HG03571 (cell line): ENCODE measurements around the gene HRH3.

Source experiments
- ATAC-seq: cut with Tn5 transposase; IDR thresholded peaks from one replicate; pipeline ENCODE4 v1.9.1; 2021; ENCODE audit not compliant: unreplicated experiment

Gene HRH3

GRCh38 chr20:62244644-62245108 lies 24.6 kb upstream of the HRH3 start:
- no peak for ATAC-seq

DNA sequence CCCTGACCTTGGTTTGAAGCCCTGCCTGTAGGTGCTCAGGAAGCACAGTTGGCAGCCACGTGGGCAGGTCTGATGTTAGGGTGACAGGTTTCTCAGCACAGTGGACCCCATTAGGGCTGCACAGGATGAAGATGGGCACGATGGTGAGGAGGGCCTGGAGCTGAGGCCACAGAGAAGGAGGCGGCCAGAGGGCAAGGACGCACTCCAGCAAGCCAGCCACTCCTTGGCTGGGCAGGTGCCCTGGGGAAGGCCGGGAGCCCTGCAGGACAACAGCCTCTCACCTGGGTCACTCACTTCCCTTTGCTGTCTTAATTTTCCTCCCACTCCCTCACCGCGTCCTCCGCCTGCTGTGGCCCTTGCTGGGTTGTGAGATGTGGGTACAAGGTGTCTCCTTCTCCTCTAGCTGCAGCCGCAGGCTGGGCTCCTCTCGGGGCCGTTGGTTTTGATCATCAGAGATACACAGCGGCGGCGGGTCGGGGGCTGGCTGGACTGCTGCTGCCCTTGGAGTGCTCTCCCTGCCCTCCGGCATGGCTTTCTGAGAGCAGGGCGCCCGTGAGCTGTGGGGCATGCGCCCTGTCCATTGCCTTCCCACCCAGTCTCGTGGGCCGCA lies 23.9 kb upstream of the HRH3 start:
- no peak for ATAC-seq

DNA sequence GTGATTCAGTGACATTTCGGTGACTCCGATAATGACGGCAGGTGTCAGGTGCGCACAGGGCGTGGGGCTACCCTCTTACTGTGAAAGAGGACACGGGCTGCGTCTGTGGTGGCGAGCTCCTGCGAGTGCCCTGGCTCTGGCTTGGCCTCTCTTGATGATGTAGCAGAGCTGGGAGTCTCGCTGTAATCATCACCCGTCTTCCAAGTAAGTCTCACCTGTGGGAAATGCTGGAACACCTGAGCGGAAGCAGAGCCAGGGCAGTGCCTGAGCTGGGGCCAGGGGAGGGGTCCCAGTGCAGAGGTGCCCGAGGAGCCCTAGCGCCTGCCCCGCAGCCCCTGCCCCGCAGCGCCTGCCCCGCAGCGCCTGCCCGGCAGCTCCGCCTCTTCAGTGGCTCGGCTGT lies 23.0 kb upstream of the HRH3 start:
- ATAC-seq = no peak

DNA sequence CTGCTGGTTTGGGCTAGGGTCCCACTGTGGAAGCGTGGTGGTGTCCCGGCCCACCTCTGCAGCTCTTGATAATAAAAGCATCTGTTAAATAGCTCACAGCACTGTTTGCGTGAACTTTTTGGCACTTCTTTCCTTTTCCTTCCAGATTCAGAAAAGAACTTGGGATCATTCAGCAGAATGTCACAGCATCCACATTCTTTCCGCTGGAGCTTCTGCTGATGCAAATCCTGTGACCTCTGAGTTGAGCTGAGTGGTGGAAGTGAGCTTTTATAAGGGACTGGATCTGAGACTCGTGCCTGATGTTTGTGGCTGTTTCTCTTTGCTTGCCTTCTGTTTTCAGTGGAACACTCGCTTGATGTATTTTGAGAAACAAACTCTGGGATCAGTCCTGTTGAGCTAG lies 22.1 kb upstream of the HRH3 start:
- ATAC-seq = no peak

DNA sequence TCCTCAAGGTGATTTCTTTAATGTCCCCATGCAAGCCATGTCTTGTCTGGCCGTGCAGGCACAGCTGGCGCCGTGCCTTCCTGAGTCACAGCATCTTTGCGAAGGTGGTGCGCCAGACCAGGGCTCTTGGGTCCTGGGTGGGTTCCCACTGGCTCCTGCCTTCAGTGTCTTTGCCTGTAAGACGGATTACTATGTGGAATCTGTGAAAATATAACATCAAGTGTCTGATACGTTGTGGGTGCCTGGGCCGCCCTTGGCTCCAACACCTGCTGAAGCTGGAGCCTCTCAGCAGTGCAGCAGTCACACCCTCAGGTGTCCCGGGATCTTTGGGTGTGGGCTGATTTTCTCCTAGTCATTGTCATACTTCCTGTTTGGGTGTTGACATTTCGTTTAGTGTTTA lies 21.4 kb upstream of the HRH3 start:
- no peak for ATAC-seq

- ATAC-seq = no peak
Observed at GRCh38 chr20:62240020-62240685, 20.1 kb upstream of the HRH3 start.

DNA sequence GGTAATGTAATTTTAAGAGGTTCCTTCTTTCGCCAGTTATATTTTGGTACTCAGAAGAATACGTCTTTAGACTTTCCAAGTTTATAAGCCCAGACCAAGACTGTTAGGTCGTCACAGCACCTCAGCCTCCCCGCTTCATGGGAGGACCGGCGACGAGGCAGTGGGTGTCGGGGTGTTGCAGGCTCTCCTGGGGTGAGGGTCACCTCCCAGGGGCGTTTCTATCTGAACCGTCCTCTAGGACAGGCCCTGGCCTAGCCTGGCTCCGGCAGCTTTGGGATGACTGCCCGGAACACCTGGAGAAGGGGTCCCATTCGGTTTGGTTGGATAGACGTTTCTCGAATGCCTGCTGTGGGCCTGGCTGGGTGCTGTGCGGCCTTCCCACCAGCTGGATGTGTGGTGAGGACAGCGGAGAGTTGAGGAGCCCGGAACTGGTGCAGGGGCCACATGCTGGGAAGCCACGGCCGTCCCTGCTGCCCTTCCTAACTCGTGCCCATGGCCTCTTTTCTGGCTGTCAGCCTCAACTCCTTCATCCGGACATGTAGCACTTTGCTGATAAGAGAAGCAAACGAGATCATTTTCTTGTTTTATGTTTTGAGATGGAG lies 19.3 kb upstream of the HRH3 start:
- ATAC-seq = no peak

DNA sequence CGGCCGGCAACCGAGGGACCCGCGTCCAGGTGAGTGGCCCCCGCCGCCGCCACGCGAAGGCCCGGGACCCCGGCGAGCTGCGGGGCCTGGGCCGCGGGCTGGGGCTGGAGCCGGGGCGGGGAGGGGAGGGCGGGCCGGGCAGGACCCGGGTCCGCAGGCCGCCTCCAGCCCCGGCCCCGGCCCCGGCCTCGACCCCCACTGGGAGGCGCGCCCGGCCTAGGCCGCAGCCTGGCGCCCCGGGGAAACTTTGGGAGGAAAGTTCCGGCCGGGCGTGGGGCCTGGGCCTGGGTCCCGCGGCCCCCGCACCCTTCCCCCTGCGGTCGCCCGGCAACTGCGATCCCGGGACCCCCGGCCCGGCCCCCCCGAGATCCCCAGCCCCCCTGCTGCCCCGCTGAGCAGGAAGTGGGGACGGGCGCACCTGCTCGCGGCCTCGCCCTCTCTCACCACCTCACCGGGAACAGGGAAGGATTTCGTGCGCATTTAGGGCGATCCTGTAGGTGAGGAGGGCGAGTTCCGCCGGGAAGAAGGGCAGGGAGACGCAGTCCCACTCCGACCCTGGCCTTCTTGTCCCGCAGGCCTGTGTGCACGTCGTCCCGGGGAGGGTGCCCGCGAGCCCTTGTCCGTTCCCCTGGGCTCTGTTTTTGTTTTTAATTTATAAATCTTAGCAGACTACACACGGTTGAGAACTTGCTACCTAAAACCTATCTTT lies 18.6 kb upstream of the HRH3 start:
- peak; percentile 2 for ATAC-seq

- ATAC-seq = peak; percentile 99
Observed at GRCh38 chr20:62237801-62238568, 17.9 kb upstream of the HRH3 start, which contains the start of gene OSBPL2. TSS of gene OSBPL2 (plus strand) at chr20:62238521. CDS start at chr20:62256185, 17,664 bp downstream.

- ATAC-seq = no peak
Observed at GRCh38 chr20:62237514-62237800, 17.4 kb upstream of the HRH3 start.

- ATAC-seq = no peak
Observed at GRCh38 chr20:62236766-62237513, 16.9 kb upstream of the HRH3 start.

DNA sequence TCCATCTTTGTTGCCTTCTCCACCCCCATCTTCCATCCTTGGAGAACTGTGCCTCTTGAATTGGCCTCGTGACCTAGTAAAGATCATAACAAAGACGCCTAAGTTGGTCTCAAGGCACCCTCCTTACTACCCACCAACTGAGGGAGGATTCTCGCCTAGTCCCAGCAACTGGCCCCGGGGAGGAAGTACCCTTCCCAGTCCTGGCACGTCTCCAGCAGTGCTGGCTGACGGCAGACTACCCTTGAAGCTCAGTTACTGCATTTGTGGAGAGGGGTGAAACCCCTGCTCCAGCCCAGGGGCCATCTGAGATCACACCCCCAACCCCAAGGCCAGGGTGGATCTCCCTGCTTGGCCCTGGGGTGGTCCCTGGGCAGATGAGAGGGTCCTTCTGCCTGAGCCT lies 16.1 kb upstream of the HRH3 start:
- ATAC-seq = no peak

GRCh38 chr20:62235777-62236157 lies 15.7 kb upstream of the HRH3 start:
- no peak for ATAC-seq

DNA sequence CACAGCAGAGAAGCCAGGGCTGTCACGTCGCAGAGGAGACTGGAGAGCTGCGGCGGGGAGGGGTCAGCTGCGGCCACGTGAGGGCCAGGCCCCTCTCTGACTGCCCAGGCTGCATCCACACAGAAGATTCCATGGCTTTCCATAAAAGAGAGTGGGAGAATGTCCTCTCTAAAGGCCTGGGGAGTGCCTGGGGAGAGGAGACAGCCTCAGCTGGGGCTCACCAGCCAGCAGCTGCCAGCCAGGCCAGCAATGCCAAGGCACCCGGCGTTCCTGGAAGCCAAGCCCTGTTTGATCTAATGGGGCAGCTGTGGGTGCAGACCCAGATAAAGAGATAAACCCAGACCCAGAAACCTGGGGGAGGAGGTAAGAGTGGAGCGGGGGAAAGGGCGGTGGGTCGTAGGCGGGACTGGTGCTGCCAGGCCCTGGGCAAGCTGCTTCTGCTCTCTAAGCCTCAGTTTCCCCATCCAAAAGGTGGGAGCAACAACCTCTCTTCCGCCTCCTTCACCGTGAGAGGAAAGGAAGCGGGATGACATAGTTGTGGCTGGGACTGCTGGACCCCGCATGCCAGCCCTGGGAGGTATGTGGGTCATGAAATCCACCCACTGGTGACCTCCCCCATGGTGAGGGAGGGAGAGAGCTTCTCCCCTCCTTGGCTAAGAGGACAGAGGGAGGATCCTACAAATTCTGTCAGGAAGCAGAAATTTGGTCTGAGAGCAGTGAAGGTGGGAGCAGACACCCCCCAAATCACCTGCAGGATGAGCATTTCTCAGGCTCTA lies 15.1 kb upstream of the HRH3 start:
- ATAC-seq = no peak

- no peak for ATAC-seq
Observed at GRCh38 chr20:62234339-62234738, 14.3 kb upstream of the HRH3 start.

DNA sequence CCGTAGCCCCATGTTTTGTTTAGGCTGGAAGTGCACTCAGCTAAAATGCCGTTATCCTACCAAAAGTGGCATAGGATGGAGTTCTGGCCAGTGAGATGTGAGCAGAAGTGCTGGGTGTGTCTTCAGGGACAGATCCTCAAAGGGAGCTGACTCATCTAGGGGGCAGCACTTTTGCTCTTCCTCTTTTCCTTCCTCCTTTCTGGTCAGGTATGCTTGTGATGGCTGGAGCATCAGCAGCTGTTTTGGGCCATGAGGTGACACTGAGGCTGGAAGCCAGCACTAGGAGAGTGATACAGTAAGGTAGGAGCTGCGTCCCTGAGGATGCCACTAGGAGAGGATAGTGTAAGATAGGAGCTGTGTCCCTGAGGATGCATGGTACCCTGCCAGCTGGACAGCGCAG lies 13.6 kb upstream of the HRH3 start:
- ATAC-seq = no peak

DNA sequence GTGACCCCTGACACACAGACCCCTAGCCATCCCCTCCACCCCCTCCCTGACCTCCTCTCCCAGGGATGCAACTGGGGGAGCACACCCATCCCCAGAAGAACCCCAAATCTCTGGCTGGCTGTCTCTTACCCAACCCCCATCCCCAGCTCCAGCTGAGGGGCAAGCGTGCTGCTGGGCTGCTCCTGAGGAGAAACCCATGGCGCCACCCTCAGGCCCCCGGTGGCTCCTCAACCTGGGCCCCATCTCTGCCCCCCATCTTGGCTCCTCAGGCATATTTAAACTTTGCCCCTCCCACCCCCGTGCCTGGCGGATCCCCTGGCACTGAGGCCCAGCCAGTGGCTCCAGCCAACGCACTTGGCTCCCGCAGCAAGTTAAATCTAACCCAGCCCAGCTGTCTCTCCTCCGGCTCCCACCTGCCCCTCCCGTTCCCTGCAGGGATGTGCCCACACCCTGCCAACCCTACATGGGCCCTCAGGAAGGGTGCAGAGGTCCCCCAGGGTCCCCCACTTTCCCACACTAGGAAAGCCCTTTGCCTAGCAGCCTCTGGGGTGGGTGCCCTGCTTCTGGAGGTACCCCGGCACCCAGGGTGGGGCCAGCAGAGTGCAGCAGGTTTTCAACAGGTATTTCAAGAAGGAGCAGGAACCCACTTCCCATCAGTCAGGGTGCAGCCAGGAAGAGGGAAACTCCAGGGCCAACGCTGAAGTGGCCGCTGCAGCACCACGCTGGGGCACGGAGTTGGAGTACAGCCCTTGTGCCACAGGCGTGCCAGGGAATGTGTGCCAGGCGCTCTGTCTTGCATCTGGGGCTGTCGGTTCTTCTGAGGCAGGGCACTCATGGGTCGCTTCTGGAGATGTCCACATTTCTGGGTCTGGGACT lies 12.9 kb upstream of the HRH3 start:
- no peak for ATAC-seq

GRCh38 chr20:62232194-62232593 lies 12.1 kb upstream of the HRH3 start:
- ATAC-seq = no peak

- no peak for ATAC-seq
Observed at GRCh38 chr20:62231292-62231691, 11.2 kb upstream of the HRH3 start.
